Retina (tissue), 1 donor: Measurements from ENCODE around the gene SUMO3.

Experiments
- DNase-seq: peaks from one replicate; pipeline ENCODE4 v3.0.0-alpha.2; 2016

SUMO3 gene

DNA sequence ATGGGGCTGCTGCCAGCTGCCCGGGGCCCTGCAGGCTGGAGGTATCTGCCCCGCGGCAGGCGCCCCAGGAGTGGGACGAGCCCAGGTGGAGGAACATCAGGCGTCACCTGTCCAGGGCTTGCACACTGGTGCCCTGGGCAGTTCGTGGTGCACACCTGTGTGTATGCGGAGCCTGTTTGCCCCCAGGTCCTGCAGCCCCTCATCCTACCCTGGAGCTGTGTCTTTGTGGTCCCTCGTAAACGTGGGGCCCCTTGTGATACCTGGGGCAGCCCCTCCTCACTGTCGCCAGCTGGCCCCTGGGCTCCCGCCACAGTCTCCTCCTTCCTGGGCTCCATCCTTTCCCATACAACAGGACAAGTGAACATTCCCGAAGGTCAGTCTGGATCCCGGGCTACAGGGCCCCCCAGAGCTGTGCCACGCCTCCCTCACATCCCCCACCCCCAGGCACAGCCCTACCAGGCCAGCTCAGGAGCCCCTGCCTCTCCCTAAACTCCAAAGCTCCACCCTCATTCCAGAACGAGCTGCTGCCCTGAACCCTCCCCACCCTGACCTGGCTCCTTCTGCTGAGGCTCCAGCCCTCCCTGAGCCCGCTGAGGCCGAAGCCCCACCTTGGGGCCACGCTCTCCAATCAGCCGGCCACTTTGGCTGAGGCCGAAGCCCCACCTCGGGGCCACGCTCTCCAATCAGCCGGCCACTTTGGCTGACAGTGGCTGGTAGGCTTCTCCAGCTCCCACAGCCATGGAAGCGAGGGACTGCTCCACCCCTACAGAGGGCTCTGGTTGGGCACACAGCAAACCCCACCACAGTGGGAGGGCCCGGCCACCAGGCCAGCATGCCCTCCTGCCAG, 58.9 kb downstream of the SUMO3 start:
- DNase-seq = no peak

DNA sequence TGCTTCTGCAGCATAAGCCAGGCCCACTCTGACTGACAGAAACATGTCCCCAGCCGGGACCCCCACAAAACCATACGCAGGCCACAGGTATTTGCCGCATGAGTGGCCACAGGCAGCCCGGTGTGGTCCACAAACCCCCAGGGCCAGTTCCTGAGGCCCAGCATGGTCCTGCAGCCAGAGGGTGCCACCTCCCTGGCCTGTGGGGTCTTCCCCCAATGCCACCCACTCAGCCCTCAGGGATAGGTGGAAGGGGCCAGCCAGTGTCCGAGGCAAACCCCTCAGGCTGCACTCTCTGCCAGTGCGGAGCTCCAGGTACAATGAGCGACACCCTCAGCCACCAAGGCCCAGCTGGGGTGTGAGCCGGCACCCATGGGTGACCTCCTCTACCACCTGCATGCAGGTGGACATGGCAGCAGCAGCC, 59.7 kb downstream of the SUMO3 start:
- no peak for DNase-seq

DNA sequence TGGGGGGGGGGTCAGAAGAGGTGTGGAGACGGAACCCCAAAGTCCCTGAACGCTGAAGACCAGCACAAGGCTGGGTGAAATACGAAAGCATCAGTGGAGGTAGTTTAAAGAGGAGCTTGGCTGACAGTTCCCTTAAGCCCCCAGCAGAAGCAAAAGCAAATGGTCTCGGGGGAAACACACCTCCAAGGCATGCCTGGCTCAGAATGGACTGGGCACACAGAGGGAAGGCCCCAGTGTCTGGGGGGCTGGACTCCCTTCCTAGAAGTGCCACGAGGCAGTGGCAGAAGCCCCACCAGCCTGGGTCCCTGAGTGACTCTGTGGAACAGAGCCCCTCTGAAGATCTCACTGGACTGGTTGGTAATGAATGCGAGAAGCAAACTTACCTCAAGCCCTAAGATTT, 60.1 kb downstream of the SUMO3 start:
- no peak for DNase-seq

DNA sequence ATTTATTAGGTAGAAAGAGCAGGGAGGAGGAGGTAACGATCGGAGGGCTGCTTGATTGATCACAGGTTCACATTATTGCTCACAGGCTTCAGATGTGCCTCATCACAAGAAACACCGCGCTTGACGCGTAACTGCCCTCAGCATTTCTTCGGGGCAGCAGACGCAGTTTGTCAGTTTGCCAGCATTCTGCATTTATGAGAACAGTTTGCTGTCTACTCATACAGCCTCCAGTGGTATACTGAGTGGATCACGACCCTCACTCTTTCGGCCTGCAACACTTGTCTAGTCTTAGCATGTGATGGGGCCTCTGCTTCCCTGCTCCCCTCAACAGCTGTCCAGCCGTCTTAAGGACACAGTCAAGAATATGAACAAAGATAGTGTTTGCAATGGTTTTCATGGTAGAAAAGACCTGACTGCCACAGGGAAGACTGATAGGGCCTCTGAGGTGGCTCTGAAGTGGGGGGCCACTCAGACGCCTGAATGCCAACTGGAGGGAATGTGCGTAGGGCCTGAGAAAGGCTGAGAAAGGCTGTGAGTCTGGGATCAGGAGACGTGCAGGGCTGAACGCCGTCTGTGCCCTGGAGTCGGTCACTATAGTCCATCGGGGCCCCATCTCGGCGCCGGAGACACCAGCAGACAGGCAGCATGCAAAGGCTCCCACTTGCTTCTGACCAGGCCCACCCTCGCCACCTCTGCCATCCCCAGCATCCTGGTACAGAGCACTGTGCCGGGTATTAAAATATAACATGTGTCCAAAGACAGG, 61.3 kb downstream of the SUMO3 start:
- DNase-seq = no peak
